Skin epidermis (tissue), 12 donors: ENCODE measurements around the gene RPP25L.

ENCODE experiments used
- H3K27ac ChIP-seq, 21 experiments: fragments of 200-600 bp; sonication (generic) in 11 of 21; one replicate each; pipeline ENCODE4 v1.5.0; 2020; ENCODE audit warnings: mild to moderate bottlenecking in 3 of 21, inconsistent platforms in 2 of 21, moderate library complexity in 2 of 21
- H3K4me3 ChIP-seq, 7 experiments: fragments of 200-600 bp; sonication (generic) in 2 of 7; one replicate each; pipeline ENCODE4 v1.5.0; 2020; ENCODE audit warnings: inconsistent platforms in 2 of 7, mild to moderate bottlenecking in 2 of 7, moderate library complexity in 1 of 7

The RPP25L gene

DNA sequence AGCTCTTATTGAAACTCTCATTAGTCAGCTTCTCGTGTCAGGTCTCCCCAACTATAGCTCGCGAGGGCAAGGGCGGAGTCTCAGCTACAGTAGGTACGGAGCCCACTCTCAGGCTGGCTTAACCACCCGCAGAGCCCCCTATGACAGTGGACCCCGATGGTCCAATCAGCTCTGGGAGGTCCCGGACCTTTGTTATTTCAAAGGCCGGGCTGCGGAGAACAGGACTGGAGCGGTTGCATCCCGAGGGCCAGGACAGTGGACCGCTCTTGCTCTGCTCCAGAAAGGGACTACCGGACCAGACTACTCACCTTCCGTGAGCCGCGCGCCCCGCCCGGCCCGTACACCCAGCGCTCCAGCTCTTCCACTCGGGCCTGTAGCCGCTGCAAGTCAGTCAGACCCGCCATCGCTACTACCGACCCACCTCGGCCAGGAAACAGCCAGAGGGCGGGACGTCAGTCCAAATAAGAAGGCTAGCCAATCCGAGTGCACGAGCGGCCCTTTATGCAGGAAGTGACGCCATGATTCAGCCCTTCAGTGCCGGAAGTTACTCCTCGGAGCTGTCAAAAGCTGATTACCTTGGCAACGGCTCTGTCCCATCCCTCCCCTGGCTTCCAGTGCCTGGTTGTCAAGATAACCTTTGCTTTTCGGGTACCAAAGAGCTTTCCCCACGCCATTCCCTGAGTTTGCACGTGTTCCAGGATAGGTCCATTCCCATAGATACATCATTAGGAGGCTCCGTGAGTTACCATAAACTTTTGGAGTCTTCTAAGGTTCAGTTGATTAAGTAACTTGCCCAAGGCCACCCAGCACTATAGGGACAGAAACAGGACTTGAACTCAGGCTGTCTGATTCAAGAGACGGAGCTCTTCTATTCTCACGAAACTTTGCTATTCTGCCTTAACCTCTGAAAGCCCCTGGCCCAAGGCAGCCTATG, 8.4 kb upstream of the RPP25L start, which contains the start of gene DCTN3:
Gene DCTN3 (minus strand): TSS at position 435 of the 934 bp plus-strand sequence. CDS start 31 bp downstream, at position 404.
- peak within 1 kb of the TSS; percentile 59 to 93 (median 68) for H3K4me3 ChIP-seq
- H3K27ac ChIP-seq = peak within 1 kb of the TSS; percentile 28 to 86 (median 76)

DNA sequence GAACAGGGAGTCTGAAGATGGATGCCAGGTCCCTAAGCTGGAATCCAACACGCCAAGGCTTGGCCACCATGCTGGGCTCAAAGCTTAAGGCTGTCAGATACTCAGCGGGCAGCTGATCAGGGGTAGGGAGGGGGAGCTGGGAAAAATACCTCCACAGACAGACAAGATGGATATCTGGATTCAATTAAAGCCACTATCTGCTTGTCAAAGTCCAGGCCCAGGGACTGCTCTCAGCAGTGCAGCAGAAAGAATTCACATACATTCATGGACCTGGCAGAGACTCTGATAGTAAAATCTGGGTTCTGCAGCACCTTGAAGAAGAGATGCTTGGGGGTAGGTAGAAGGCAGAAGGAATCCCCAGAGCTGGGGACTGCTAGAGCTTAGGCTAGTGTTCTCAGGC, 3.2 kb upstream of the RPP25L start:
- Histone ChIP-seq H3K4me3 (no peak overlapping the region), H3K27ac (no peak overlapping the region)

- H3K27ac ChIP-seq = peak overlapping the region in 17 of 21 experiments; percentile 81 to 97 (median 89)
Observed at GRCh38 chr9:34612788-34613390, 992 bp upstream of the RPP25L start.

GRCh38 chr9:34611251-34611810, 566 bp downstream of the RPP25L start:
- Histone ChIP-seq H3K27ac (peak overlapping the region; percentile 45 to 97 (median 87)), H3K4me3 (peak overlapping the region; percentile 50 to 77 (median 60))

More at GRCh38 chr9:34612788-34613390, 992 bp upstream of the RPP25L start:
- peak overlapping the region; percentile 50 to 77 (median 60) for H3K4me3 ChIP-seq

- peak overlapping the region in 3 of 21 experiments; percentile 9 to 91 (median 81) for H3K27ac ChIP-seq
Observed at GRCh38 chr9:34610434-34611206, 1.3 kb downstream of the RPP25L start.

DNA sequence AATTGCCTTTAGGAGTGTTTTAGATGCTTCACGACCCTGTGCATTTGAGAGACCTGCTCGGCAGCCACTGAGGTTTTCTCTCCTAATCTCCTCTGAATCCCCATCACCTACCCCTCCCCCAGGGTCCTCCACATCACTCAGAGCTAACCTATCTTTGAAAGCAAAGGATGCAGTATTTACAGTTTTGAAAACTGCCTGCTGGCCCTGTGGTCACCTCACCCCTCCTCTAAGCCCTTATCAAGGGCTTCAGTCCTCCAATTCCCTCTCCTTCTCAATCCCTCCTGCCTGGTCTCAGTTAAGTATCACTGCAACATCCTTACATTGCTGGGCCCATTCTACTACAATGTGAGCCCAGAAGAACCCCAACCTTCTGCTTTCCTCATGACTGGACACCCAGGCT, 4.6 kb downstream of the RPP25L start:
- Histone ChIP-seq H3K4me3 (no peak overlapping the region), H3K27ac (no peak overlapping the region)

More at GRCh38 chr9:34610434-34611206, 1.3 kb downstream of the RPP25L start:
- peak overlapping the region in 5 of 7 experiments; percentile 50 to 77 (median 60) for H3K4me3 ChIP-seq

DNA sequence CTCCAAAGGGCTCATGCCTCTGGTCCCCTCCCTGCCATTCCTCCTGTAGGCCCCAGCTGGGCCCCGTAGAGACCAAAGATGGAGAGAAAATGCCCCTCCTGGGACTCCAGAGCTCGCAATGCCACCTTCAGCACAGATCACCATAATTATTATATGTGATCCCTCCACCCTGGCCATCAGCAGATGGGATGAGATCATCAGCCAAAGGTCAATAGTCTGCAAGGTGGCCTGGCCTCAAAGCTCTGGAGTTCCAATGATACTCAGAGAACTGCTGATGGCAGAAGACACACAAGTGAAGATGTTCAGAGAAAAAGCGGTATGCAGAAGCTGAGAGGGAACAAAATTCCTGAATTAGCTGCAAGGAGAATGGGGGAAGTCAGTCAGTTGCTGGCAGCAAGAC, 5.0 kb downstream of the RPP25L start:
- H3K27ac ChIP-seq = no peak overlapping the region

GRCh38 chr9:34606190-34606589, 5.7 kb downstream of the RPP25L start:
- no peak overlapping the region for H3K27ac ChIP-seq
- H3K4me3 ChIP-seq = no peak overlapping the region

More for the DNA sequence above, 5.0 kb downstream of the RPP25L start:
- H3K4me3 ChIP-seq = no peak overlapping the region

- Histone ChIP-seq H3K27ac (no peak overlapping the region), H3K4me3 (no peak overlapping the region)
Observed at GRCh38 chr9:34603610-34604231, 8.2 kb downstream of the RPP25L start.

GRCh38 chr9:34601937-34602573, 9.8 kb downstream of the RPP25L start:
- no peak overlapping the region for H3K27ac ChIP-seq
- no peak overlapping the region for H3K4me3 ChIP-seq

DNA sequence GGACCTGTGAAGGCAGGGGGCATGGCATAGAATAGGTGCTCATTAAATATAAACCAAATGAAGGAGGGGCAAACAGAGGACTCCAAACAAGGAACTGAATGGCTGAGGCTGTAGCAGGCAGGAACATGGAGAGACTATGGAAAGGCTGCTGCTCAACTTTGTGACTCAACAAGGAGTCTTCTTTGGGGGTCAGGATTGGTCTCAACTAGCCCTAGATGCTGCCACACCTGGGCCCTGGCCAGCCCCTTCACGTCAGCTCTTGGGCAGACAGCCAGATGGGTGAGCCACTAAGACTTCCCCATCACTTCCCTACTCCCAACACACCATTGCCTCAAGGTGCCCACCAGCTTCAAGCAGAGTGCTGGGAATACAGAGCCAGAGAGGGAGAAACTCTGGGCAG, 11.0 kb downstream of the RPP25L start:
- Histone ChIP-seq H3K27ac (peak overlapping the region in 3 of 21 experiments; percentile 38 to 50 (median 50)), H3K4me3 (no peak overlapping the region)

- Histone ChIP-seq H3K27ac (no peak overlapping the region), H3K4me3 (no peak overlapping the region)
Observed at GRCh38 chr9:34599546-34599945, 12.4 kb downstream of the RPP25L start.

DNA sequence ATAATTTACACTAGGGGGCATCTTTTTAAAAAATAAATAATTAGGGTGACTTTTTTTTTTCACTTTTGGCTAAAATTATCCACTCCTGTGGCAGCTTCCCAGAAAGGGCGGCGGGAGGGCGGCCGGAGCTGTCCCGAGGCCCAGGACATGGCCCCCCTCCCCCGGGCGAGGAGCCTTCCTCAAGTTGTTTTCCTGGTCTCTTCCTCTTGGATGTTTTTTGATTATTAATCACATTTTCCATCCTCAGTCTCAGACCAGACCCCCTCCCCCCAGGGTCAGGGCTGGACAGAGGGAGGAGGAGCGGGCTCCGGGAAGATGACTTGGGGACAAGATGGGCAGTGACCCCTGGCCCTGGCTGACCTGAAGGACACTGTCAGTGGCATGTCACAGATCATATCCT, 17.7 kb downstream of the RPP25L start:
- peak overlapping the region in 8 of 21 experiments; percentile 2 to 74 (median 52) for H3K27ac ChIP-seq
- no peak overlapping the region for H3K4me3 ChIP-seq

DNA sequence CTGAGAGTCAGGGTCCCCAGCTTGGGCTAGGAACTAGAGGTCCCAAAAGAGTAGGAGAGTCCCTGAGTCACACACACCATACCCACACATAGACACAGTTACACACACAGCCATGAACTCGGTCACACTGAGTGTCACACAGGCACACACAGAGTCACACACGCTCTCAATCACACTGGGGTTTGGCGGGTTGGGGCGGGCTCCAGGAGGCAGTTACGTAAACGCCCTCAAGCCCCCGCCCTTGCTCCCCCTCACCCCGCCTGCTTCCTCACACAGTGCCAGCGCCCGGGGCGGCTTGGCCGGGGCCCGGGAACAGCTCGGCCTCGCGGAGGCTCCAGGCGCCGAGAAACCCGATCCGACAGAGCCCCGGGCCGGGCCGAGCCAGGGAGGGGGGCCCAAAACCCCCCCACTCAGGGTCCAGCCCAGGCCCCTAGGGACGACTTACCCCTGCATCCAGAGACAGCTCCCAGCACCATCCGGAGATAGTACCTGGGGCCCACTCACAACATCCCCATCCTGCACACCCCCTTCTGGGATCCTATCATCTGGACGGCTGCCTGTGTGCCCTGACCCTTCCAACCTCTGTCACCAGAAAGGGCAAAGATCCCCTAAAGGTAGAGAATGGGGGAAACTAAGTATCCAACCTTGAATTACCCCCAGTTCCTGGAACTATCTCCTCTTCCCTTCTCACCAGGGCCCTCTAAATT, 18.8 kb downstream of the RPP25L start:
- Histone ChIP-seq H3K27ac (peak overlapping the region in 10 of 21 experiments; percentile 22 to 74 (median 63)), H3K4me3 (no peak overlapping the region)

DNA sequence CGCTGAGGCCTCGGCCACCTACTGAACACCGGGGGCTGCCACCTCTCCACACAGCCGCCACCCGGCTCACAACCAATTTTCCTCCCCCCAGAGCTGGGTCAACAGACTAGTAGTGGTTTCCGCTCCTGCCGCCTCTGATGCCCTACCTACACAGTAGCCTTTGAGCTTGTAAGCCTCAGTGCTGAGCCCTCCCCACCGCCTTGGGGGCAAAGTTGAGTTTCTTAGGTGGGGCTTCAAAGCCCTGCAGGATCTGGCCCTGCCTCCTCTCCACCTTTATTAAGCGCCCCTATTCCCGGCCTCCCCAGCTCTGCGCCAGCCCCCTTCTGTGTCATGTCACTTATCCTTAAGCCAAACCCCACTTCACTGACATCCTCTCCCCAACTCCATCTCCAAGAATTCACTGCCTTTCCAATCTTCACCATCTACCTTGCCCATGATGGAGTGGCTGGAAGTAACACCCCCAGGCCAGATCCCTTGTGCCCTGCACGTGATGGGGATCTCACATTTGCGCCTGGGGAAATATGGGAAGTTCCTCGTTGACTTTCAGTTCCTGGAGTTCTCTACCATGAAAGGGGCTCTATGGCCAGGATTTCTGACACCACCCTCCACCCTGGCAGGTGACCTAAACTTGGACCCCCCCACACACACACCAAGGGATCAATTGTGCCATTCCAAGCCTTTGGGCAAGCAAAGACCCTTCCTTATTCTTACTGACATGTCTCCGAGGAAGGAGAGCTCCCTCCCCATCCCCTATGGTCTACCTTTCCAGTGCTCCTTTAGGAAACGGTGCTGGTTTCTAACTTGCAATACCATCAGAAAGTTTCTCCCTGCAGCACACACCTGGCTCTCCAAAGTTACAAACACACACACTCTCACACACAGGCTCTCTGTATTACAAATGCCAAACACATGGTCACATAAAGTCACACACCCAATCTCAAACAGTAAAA, 19.7 kb downstream of the RPP25L start:
- H3K27ac ChIP-seq = peak overlapping the region in 8 of 21 experiments; percentile 38 to 74 (median 63)
- peak overlapping the region in 5 of 7 experiments; percentile 26 to 63 (median 31) for H3K4me3 ChIP-seq

- H3K4me3 ChIP-seq = peak overlapping the region; percentile 22 to 63 (median 29)
- peak overlapping the region in 7 of 21 experiments; percentile 44 to 76 (median 63) for H3K27ac ChIP-seq
Observed at GRCh38 chr9:34591248-34591916, 20.5 kb downstream of the RPP25L start.
